SK-N-SH (cell line): Measurements from ENCODE around the gene LRP1. TPM values are rescaled to one million over a fixed set of nuclear protein-coding genes. Genes with fewer than 3 reads are reported as not detected.

Experiments
- CTCF ChIA-PET: fragments of 300-600, 350-600 bp; formaldehyde crosslinking; extraction: SDS; loops from one replicate; lab custom pipeline; 2021; lab: Yijun Ruan, JAX
- POLR2A ChIA-PET: fragments of 350-600 bp; sonication (Branson Sonifier 250); formaldehyde crosslinking; extraction: SDS; loops from one replicate; lab custom pipeline; 2020; ENCODE audit warnings: antibody characterized with exemption, inconsistent platforms; lab: Yijun Ruan, JAX
- DNase-seq: peaks from one replicate; pipeline ENCODE4 v3.0.0; 2012
- H2AFZ ChIP-seq: fragments of 200-600 bp; sonication (generic); 2 replicates; pipeline ENCODE4 v1.8.1; 2016; ENCODE audit warnings: antibody characterized with exemption, mild to moderate bottlenecking, low read depth
- H3F3A ChIP-seq: fragments of 200-600 bp; sonication (generic); replicated peaks from 2 replicates; pipeline ENCODE3; 2016; ENCODE audit warnings: antibody characterized with exemption, mild to moderate bottlenecking; ENCODE audit not compliant: insufficient read depth
- H3K27ac ChIP-seq, 2 experiments: fragments of 200-500 bp in 1 of 2; fragments of 200-600 bp in 1 of 2; sonication (Bioruptor generic) in 1 of 2; sonication (generic), shearing (Covaris generic) in 1 of 2; 2 replicates each; pipeline versions ENCODE4 v1.5.1 to v1.6.1; 2014 to 2016; ENCODE audit warnings: low read depth in 2 of 2, inconsistent platforms in 1 of 2, low read length in 1 of 2, mild to moderate bottlenecking in 1 of 2, mixed read lengths in 1 of 2
- H3K27me3 ChIP-seq: fragments of 200-600 bp; sonication (generic), shearing (Covaris generic); 2 replicates; pipeline ENCODE4 v1.6.1; 2016; ENCODE audit warnings: mixed run types; ENCODE audit not compliant: insufficient read depth
- H3K36me3 ChIP-seq, 2 experiments: fragments of 200-500 bp in 1 of 2; fragments of 200-600 bp in 1 of 2; sonication (Bioruptor generic) in 1 of 2; sonication (generic) in 1 of 2; replicated peaks in 1 of 2; 2 replicates each; pipeline versions ENCODE3 to v1.5.1; 2014 to 2016; ENCODE audit warnings: low read length in 1 of 2, mild to moderate bottlenecking in 1 of 2; ENCODE audit not compliant: insufficient read depth in 2 of 2, control insufficient read depth in 1 of 2
- H3K4me1 ChIP-seq, 2 experiments: fragments of 200-500 bp in 1 of 2; fragments of 200-600 bp in 1 of 2; sonication (Bioruptor generic) in 1 of 2; sonication (generic), shearing (Covaris generic) in 1 of 2; 2 replicates each; pipeline versions ENCODE4 v1.5.1 to v1.6.1; 2014 to 2016; ENCODE audit warnings: low read depth in 1 of 2, low read length in 1 of 2, mixed run types in 1 of 2; ENCODE audit not compliant: insufficient read depth in 2 of 2, control insufficient read depth in 1 of 2
- H3K4me2 ChIP-seq: fragments of 200-600 bp; sonication (generic), shearing (Covaris generic); 2 replicates; pipeline ENCODE4 v1.6.1; 2017; ENCODE audit warnings: mixed run types
- H3K4me3 ChIP-seq, 2 experiments: fragments of 200-500 bp in 1 of 2; fragments of 200-600 bp in 1 of 2; sonication (Bioruptor generic) in 1 of 2; sonication (generic), shearing (Covaris generic) in 1 of 2; 2 replicates each; pipeline versions ENCODE4 v1.5.1 to v1.8.1; 2014 to 2016; ENCODE audit warnings: low read depth in 2 of 2, inconsistent platforms in 1 of 2, low read length in 1 of 2, mild to moderate bottlenecking in 1 of 2, mixed read lengths in 1 of 2, moderate library complexity in 1 of 2
- H3K79me2 ChIP-seq: fragments of 200-600 bp; sonication (generic); 2 replicates; pipeline ENCODE4 v1.8.1; 2017; ENCODE audit warnings: mild to moderate bottlenecking; ENCODE audit not compliant: insufficient read depth
- H3K9ac ChIP-seq: fragments of 200-600 bp; sonication (generic); 2 replicates; pipeline ENCODE4 v1.6.1; 2017; ENCODE audit warnings: mixed run types
- H3K9me2 ChIP-seq: fragments of 200-600 bp; sonication (generic); 2 replicates; pipeline ENCODE4 v1.6.1; 2017; ENCODE audit warnings: mixed run types
- H3K9me3 ChIP-seq: fragments of 200-600 bp; sonication (generic); 2 replicates; pipeline ENCODE4 v1.6.1; 2017; ENCODE audit warnings: mixed run types, mild to moderate bottlenecking, moderate library complexity
- H4K20me1 ChIP-seq: fragments of 200-600 bp; sonication (generic); 2 replicates; pipeline ENCODE4 v1.6.1; 2017; ENCODE audit warnings: mild to moderate bottlenecking, mixed run types; ENCODE audit not compliant: insufficient read depth
- CHD2 ChIP-seq: fragments of 150-350 bp; IDR thresholded peaks from 2 replicates; pipeline ENCODE4 v1.6.1; 2018; ENCODE audit warnings: low read length; ENCODE audit not compliant: partially characterized antibody
- FOSL2 ChIP-seq: IDR thresholded peaks from 2 replicates; pipeline ENCODE4 v1.4.0; 2012; ENCODE audit warnings: low read depth, mild to moderate bottlenecking, moderate library complexity, borderline replicate concordance
- GABPA ChIP-seq: IDR thresholded peaks from 2 replicates; pipeline ENCODE4 v1.4.0; 2012; ENCODE audit warnings: low read depth, mild to moderate bottlenecking
- MAX ChIP-seq: IDR thresholded peaks from 2 replicates; pipeline ENCODE4 v1.4.0; 2012; ENCODE audit warnings: low read depth
- MEF2A ChIP-seq: IDR thresholded peaks from 2 replicates; pipeline ENCODE4 v1.4.0; 2012; ENCODE audit warnings: low read depth, borderline replicate concordance
- MXI1 ChIP-seq: IDR thresholded peaks from 2 replicates; pipeline ENCODE4 v1.6.1; 2012; ENCODE audit warnings: mild to moderate bottlenecking, low read depth, low read length, improper control_type of control experiment
- POLR2AphosphoS5 ChIP-seq: IDR thresholded peaks from 2 replicates; pipeline ENCODE4 v1.6.1; 2012; ENCODE audit warnings: low read depth, low read length
- RAD21 ChIP-seq: IDR thresholded peaks from 2 replicates; pipeline ENCODE4 v1.6.1; 2012; ENCODE audit warnings: mild to moderate bottlenecking, low read length
- RXRA ChIP-seq: IDR thresholded peaks from 2 replicates; pipeline ENCODE4 v1.4.0; 2012; ENCODE audit warnings: low read depth, mild to moderate bottlenecking, borderline replicate concordance
- SMC3 ChIP-seq: IDR thresholded peaks from 2 replicates; pipeline ENCODE4 v1.6.1; 2012; ENCODE audit warnings: low read depth, low read length, improper control_type of control experiment
- TAF1 ChIP-seq: IDR thresholded peaks from 2 replicates; pipeline ENCODE4 v1.6.1; 2012; ENCODE audit warnings: low read depth, mild to moderate bottlenecking, low read length, moderate library complexity, borderline replicate concordance
- YY1 ChIP-seq: IDR thresholded peaks from 2 replicates; pipeline ENCODE4 v1.4.0; 2012; ENCODE audit warnings: low read depth, mild to moderate bottlenecking
- ZBTB33 ChIP-seq: IDR thresholded peaks from 2 replicates; pipeline ENCODE4 v1.4.0; 2012; ENCODE audit warnings: low read depth, borderline replicate concordance
- WGBS: methylation state at CpG from one replicate; pipeline ENCODE4 v1.1.6; 2017; ENCODE audit warnings: low lambda C conversion rate; 5-methylcytosine and 5-hydroxymethylcytosine counted together
- polyA plus RNA-seq, 3 experiments: library from polyadenylated mRNA; depleted of rRNA; stranded (reverse); fragments of >200 nt; gene quantifications; 2 replicates each; pipeline ENCODE4 v1.2.3, GENCODE V29; 2012
- TF ChIP-seq, protein P1 (sequence below): fragments of 200-600 bp; sonication (generic); IDR thresholded peaks from 2 replicates; pipeline ENCODE4 v1.6.1; 2017; ENCODE audit warnings: antibody characterized with exemption, mild to moderate bottlenecking, moderate library complexity
- TF ChIP-seq, protein P2 (sequence below): IDR thresholded peaks from 2 replicates; pipeline ENCODE4 v1.6.1; 2012; ENCODE audit warnings: mild to moderate bottlenecking, low read depth, low read length, moderate library complexity

LRP1 gene
- polyA plus RNA-seq, 1 of the 3 experiments (the other 2 are of a cell fraction), result 55.0 TPM

DNA sequence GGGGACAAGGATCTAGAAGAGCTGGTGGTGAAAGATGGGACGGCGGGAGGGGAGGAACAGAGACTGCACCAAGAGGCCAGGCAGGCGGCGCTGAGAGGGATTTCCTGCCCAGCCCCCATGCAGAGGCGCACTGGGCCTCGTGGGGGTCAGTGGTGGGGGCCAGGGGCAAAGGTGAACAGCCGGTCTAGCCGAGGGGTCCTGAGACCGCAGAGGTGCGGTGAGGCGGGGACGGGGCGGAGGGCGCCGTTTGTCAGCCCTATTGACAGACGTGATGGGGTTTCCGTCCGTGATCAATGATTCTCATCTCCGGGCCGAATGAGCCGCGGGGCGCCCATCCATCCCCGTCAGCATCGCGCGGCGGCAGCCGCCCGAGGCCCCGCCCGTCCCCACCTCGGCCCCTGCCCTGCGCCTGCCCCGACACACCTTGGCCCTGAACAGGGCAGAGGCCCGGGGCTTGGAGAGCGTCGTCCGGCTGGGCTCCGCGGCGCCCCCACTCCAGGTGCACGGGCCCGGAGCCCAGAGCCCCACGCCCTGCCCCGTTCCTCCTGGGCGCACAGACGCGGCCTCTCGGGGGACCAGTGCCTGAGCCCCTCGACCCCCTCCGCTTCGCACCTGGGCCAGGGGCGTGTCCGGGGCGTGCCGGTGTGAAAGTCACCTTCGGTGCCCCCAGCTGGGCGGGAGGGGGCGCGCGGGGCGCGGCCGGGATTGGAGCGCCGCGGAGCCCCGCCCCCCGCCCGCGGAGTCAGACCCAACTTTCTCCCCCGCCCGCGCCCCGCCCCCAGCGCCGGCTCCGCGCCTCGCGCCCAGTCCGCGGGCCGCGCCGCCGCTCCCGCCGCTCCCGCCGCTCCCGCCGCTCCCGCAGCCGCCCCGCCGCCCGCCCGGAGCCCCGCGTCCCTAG lies 88.0 kb downstream of the LRP1 start, which contains the start of gene NXPH4:
Gene NXPH4, plus strand, starts transcription at position 781 of the 898 bp plus-strand sequence. CDS start 176 bp downstream, outside the sequence.
- H4K20me1 ChIP-seq, result 0 out of 2 replicates have a peak, but pooled peaks cover 6% of the 10 kb centered on the region
- H3K4me3 ChIP-seq, result peak within 1 kb of the TSS; percentile 48 to 59
- H3K27me3 ChIP-seq, result peaks cover 42% of the 10 kb centered on the region
- no peaks in the 10 kb centered on the region for H3K9me3 ChIP-seq
- H3K4me2 ChIP-seq, result peak within 1 kb of the TSS; percentile 97
- no peaks in the 10 kb centered on the region for H3K79me2 ChIP-seq
- peaks cover 0 to 12% of the 10 kb centered on the region in 2 experiments for H3K36me3 ChIP-seq
- peaks cover 13% of the 10 kb centered on the region for H3F3A ChIP-seq
- peak; percentile 79 for DNase-seq
- H2AFZ ChIP-seq, result peak within 1 kb of the TSS; percentile 83; the same call in 1 of the 2 replicates
- 11% methylated on average over 6 of the region's 102 CpGs for WGBS
- TF ChIP-seq, protein P1, sequence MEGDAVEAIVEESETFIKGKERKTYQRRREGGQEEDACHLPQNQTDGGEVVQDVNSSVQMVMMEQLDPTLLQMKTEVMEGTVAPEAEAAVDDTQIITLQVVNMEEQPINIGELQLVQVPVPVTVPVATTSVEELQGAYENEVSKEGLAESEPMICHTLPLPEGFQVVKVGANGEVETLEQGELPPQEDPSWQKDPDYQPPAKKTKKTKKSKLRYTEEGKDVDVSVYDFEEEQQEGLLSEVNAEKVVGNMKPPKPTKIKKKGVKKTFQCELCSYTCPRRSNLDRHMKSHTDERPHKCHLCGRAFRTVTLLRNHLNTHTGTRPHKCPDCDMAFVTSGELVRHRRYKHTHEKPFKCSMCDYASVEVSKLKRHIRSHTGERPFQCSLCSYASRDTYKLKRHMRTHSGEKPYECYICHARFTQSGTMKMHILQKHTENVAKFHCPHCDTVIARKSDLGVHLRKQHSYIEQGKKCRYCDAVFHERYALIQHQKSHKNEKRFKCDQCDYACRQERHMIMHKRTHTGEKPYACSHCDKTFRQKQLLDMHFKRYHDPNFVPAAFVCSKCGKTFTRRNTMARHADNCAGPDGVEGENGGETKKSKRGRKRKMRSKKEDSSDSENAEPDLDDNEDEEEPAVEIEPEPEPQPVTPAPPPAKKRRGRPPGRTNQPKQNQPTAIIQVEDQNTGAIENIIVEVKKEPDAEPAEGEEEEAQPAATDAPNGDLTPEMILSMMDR, result no peak
- TF ChIP-seq CHD2 (no peak), TAF1 (no peak), MXI1 (no peak), GABPA (no peak), ZBTB33 (no peak), MEF2A (no peak), YY1 (no peak), RAD21 (no peak), FOSL2 (no peak), SMC3 (no peak), POLR2AphosphoS5 (no peak), MAX (no peak), RXRA (no peak)
- TF ChIP-seq, protein P2, sequence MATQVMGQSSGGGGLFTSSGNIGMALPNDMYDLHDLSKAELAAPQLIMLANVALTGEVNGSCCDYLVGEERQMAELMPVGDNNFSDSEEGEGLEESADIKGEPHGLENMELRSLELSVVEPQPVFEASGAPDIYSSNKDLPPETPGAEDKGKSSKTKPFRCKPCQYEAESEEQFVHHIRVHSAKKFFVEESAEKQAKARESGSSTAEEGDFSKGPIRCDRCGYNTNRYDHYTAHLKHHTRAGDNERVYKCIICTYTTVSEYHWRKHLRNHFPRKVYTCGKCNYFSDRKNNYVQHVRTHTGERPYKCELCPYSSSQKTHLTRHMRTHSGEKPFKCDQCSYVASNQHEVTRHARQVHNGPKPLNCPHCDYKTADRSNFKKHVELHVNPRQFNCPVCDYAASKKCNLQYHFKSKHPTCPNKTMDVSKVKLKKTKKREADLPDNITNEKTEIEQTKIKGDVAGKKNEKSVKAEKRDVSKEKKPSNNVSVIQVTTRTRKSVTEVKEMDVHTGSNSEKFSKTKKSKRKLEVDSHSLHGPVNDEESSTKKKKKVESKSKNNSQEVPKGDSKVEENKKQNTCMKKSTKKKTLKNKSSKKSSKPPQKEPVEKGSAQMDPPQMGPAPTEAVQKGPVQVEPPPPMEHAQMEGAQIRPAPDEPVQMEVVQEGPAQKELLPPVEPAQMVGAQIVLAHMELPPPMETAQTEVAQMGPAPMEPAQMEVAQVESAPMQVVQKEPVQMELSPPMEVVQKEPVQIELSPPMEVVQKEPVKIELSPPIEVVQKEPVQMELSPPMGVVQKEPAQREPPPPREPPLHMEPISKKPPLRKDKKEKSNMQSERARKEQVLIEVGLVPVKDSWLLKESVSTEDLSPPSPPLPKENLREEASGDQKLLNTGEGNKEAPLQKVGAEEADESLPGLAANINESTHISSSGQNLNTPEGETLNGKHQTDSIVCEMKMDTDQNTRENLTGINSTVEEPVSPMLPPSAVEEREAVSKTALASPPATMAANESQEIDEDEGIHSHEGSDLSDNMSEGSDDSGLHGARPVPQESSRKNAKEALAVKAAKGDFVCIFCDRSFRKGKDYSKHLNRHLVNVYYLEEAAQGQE, result no peak
- no peaks in the 10 kb centered on the region for H3K9me2 ChIP-seq
- CTCF ChIA-PET, result interaction anchor here (5.9 to 15.9 kb wide), 2 partner anchors 22 to 243 kb away, joined by 37 to 937 read pairs; partner anchors contain the start of genes GLI1, SHMT2 and STAC3
- no peak within 1 kb of the TSS for H3K9ac ChIP-seq
- H3K27ac ChIP-seq, result no peak within 1 kb of the TSS
- peaks cover 0 to 29% of the 10 kb centered on the region in 2 experiments; a peak in 1 of 4 replicates for H3K4me1 ChIP-seq
- POLR2A ChIA-PET, result interaction anchor here (1.2 kb wide), 1 partner anchor 23 kb away, joined by 3 read pairs; no protein-coding TSS in a partner anchor
